Activated T-cell treated with anti-CD3 and anti-CD28 coated beads, Interleukin-2, amount 50 U/mL, for 24 hours (primary cell): Measurements from ENCODE around the gene ITFG2.
A peak's percentile ranks its signal among the peaks of the same experiment; 100 is the strongest.

Experiments
- DNase-seq: peaks from one replicate; pipeline ENCODE4 v3.0.0-alpha.2; 2020
- H3K27ac Mint-ChIP-seq: 2 replicates; pipeline ENCODE4 v1.8.0; 2020; ENCODE audit warnings: mild to moderate bottlenecking, mixed read lengths
- H3K27me3 Mint-ChIP-seq: 2 replicates; pipeline ENCODE4 v1.8.0; 2020; ENCODE audit warnings: mixed read lengths
- H3K36me3 Mint-ChIP-seq: 2 replicates; pipeline ENCODE4 v1.8.0; 2020; ENCODE audit warnings: low read depth, mixed read lengths
- H3K4me1 Mint-ChIP-seq: 2 replicates; pipeline ENCODE4 v1.8.0; 2020; ENCODE audit warnings: low read depth, mixed read lengths
- H3K4me3 Mint-ChIP-seq: 2 replicates; pipeline ENCODE4 v1.8.0; 2020; ENCODE audit warnings: mild to moderate bottlenecking, moderate library complexity, mixed read lengths
- H3K9me3 Mint-ChIP-seq: 2 replicates; pipeline ENCODE4 v1.8.0; 2020; ENCODE audit warnings: mixed read lengths

ITFG2 gene

GRCh38 chr12:2785017-2785416 is 27.5 kb upstream of the ITFG2 start:
- Mint-ChIP-seq H3K27ac (no peak overlapping the region), H3K27me3 (peaks cover 20% of the 10 kb centered on the region), H3K4me1 (peaks cover 8% of the 10 kb centered on the region), H3K4me3 (no peak overlapping the region), H3K36me3 (no peaks in the 10 kb centered on the region), H3K9me3 (no peaks in the 10 kb centered on the region)
- no peak for DNase-seq

- Mint-ChIP-seq H3K36me3 (peaks cover 3% of the 10 kb centered on the region), H3K4me3 (no peak overlapping the region), H3K27me3 (no peaks in the 10 kb centered on the region), H3K9me3 (no peaks in the 10 kb centered on the region), H3K27ac (no peak overlapping the region), H3K4me1 (peaks cover 3% of the 10 kb centered on the region)
- DNase-seq = no peak
These were observed 21.4 kb upstream of the ITFG2 start for GRCh38 chr12:2791089-2791488.

GRCh38 chr12:2792671-2793500 is 19.6 kb upstream of the ITFG2 start:
- peaks cover 21% of the 10 kb centered on the region for H3K36me3 Mint-ChIP-seq
- H3K27ac Mint-ChIP-seq = peak overlapping the region; percentile 18
- peak overlapping the region; percentile 78 for H3K4me3 Mint-ChIP-seq
- H3K4me1 Mint-ChIP-seq = peaks cover 20% of the 10 kb centered on the region
- H3K9me3 Mint-ChIP-seq = no peaks in the 10 kb centered on the region
- no peaks in the 10 kb centered on the region for H3K27me3 Mint-ChIP-seq
- no peak for DNase-seq

GRCh38 chr12:2793561-2793960 is 18.9 kb upstream of the ITFG2 start:
- Mint-ChIP-seq H3K9me3 (no peaks in the 10 kb centered on the region), H3K27ac (no peak overlapping the region)
- DNase-seq = no peak

GRCh38 chr12:2794191-2794735 is 18.2 kb upstream of the ITFG2 start:
- Mint-ChIP-seq H3K27ac (no peak overlapping the region), H3K4me3 (peak overlapping the region; percentile 78), H3K27me3 (no peaks in the 10 kb centered on the region), H3K4me1 (peaks cover 30% of the 10 kb centered on the region), H3K36me3 (peaks cover 35% of the 10 kb centered on the region), H3K9me3 (no peaks in the 10 kb centered on the region)
- DNase-seq = peak; percentile 70

More at GRCh38 chr12:2793561-2793960, 18.9 kb upstream of the ITFG2 start:
- peaks cover 26% of the 10 kb centered on the region for H3K4me1 Mint-ChIP-seq
- H3K4me3 Mint-ChIP-seq = peak overlapping the region; percentile 78
- H3K36me3 Mint-ChIP-seq = peaks cover 28% of the 10 kb centered on the region
- H3K27me3 Mint-ChIP-seq = no peaks in the 10 kb centered on the region

- H3K9me3 Mint-ChIP-seq = no peaks in the 10 kb centered on the region
- peaks cover 31% of the 10 kb centered on the region for H3K4me1 Mint-ChIP-seq
- peak within 1 kb of the TSS; percentile 91 for H3K4me3 Mint-ChIP-seq
- H3K27me3 Mint-ChIP-seq = no peaks in the 10 kb centered on the region
- H3K27ac Mint-ChIP-seq = peak within 1 kb of the TSS; percentile 88
- H3K36me3 Mint-ChIP-seq = peaks cover 40% of the 10 kb centered on the region
- peak; percentile 91 for DNase-seq
These were observed 17.7 kb upstream of the ITFG2 start, which contains the start of gene FKBP4 for GRCh38 chr12:2794736-2795289. TSS of gene FKBP4 (plus strand) at chr12:2794970. CDS start at chr12:2795140, 170 bp downstream.

- Mint-ChIP-seq H3K9me3 (no peaks in the 10 kb centered on the region), H3K27ac (peak overlapping the region; percentile 88), H3K4me1 (peaks cover 32% of the 10 kb centered on the region), H3K27me3 (no peaks in the 10 kb centered on the region), H3K4me3 (peak overlapping the region; percentile 91), H3K36me3 (peaks cover 47% of the 10 kb centered on the region)
- peak; percentile 84 for DNase-seq
These were observed 16.9 kb upstream of the ITFG2 start for GRCh38 chr12:2795291-2796186.

GRCh38 chr12:2796187-2796666 is 16.2 kb upstream of the ITFG2 start:
- peaks cover 32% of the 10 kb centered on the region for H3K4me1 Mint-ChIP-seq
- peak overlapping the region; percentile 91 for H3K4me3 Mint-ChIP-seq
- peak overlapping the region; percentile 88 for H3K27ac Mint-ChIP-seq
- no peaks in the 10 kb centered on the region for H3K27me3 Mint-ChIP-seq
- no peaks in the 10 kb centered on the region for H3K9me3 Mint-ChIP-seq
- H3K36me3 Mint-ChIP-seq = peaks cover 54% of the 10 kb centered on the region
- no peak for DNase-seq

GRCh38 chr12:2797721-2798418 is 14.6 kb upstream of the ITFG2 start:
- peaks cover 71% of the 10 kb centered on the region for H3K36me3 Mint-ChIP-seq
- peaks cover 32% of the 10 kb centered on the region for H3K4me1 Mint-ChIP-seq
- no peaks in the 10 kb centered on the region for H3K27me3 Mint-ChIP-seq
- no peak for DNase-seq
- peak overlapping the region; percentile 91 for H3K4me3 Mint-ChIP-seq
- H3K27ac Mint-ChIP-seq = peak overlapping the region; percentile 88
- no peaks in the 10 kb centered on the region for H3K9me3 Mint-ChIP-seq

- no peaks in the 10 kb centered on the region for H3K9me3 Mint-ChIP-seq
- H3K27ac Mint-ChIP-seq = peak overlapping the region; percentile 81
- DNase-seq = no peak
These were observed 12.4 kb upstream of the ITFG2 start for GRCh38 chr12:2800046-2800570.

GRCh38 chr12:2801044-2801783 is 11.3 kb upstream of the ITFG2 start:
- H3K27ac Mint-ChIP-seq = peak overlapping the region; percentile 26

More at GRCh38 chr12:2800046-2800570, 12.4 kb upstream of the ITFG2 start:
- peaks cover 33% of the 10 kb centered on the region for H3K4me1 Mint-ChIP-seq
- no peaks in the 10 kb centered on the region for H3K27me3 Mint-ChIP-seq
- no peak overlapping the region for H3K4me3 Mint-ChIP-seq
- peaks cover 93% of the 10 kb centered on the region for H3K36me3 Mint-ChIP-seq

GRCh38 chr12:2803635-2804392 is 8.7 kb upstream of the ITFG2 start:
- no peak overlapping the region for H3K4me3 Mint-ChIP-seq
- no peak for DNase-seq
- peak overlapping the region; percentile 63 for H3K27ac Mint-ChIP-seq
- peaks cover 87% of the 10 kb centered on the region for H3K36me3 Mint-ChIP-seq
- H3K4me1 Mint-ChIP-seq = peaks cover 12% of the 10 kb centered on the region
- no peaks in the 10 kb centered on the region for H3K27me3 Mint-ChIP-seq
- H3K9me3 Mint-ChIP-seq = no peaks in the 10 kb centered on the region

More at GRCh38 chr12:2801044-2801783, 11.3 kb upstream of the ITFG2 start:
- Mint-ChIP-seq H3K4me1 (peaks cover 37% of the 10 kb centered on the region), H3K9me3 (no peaks in the 10 kb centered on the region), H3K4me3 (no peak overlapping the region), H3K36me3 (peaks cover 100% of the 10 kb centered on the region), H3K27me3 (no peaks in the 10 kb centered on the region)
- DNase-seq = no peak
